Suppressor macrophage treated with lipopolysaccharide for 1 hour (primary cell): ENCODE measurements around the gene BAK1.
A peak's percentile ranks its signal among the peaks of the same experiment; 100 is the strongest.
"Not testable (repeated sequence)": the region's sequence is repeated elsewhere in the genome, so short reads cannot be mapped to it uniquely, and the experiment has no call there.

Experiments
- DNase-seq, 3 donors: peaks; one replicate each; pipeline ENCODE4 v3.0.0-alpha.2; 2020 to 2022

BAK1 gene

DNA sequence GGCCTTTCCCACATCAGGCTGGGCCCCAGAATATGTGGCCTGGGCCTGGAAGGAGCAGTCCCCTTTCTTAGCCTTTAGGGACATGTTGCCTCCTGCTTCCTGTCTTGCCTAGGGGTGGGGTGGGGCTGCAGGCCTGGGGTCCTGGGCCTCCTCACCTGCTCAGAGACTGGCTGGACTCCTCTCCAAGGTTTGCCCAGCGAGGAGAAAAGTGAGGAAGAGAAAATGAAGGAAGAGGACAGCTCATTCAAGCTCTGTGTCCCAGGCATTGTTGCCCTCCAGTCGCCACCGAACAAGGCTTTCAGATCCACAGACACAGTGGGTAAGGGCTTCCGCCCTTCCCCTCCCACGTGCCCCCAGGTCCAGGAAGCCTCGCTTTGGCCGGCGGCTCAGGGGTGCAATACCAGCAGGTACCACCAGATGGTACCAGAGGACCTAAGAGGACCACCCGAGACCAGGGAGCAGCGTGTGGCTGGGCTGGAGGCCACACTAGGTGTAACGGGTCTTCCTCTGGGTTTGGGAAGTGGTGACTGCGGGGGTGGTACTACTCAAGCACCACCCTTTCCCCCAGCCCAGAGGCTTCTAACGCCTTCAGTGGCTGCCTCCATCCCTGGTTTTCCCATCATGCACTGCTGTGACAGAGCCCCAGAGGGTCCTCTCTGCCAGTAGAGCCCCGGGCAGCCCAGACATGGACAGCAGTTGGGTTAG lies 5.5 kb upstream of the BAK1 start:
- peak; percentile 71 to 85 (median 74) for DNase-seq

GRCh38 chr6:33584700-33585402 lies 4.8 kb upstream of the BAK1 start:
- DNase-seq = no peak

GRCh38 chr6:33583591-33584155 lies 3.6 kb upstream of the BAK1 start:
- peak in 1 of 3 donors; percentile 38 for DNase-seq

DNA sequence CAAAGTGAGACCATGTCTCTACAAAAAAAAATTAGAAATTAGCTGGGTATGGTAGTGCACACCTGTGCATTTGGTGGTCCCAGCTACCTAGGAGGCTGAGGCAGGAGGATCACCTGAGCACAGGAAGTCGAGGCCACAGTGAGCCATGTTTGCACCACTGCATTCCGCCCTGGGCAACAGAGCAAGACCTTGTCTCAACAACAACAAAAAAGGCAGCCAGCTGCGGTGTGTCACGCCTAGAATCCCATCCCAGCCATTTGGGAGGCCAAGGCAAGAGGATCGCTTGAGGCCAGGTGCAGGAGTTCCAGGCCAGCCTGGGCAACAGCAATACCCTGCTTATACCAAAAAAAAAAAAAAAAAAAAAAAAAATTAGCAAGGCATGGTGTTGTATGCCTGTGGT lies 1.1 kb upstream of the BAK1 start:
- no peak for DNase-seq

- peak; percentile 26 to 62 (median 57) for DNase-seq
Measured at GRCh38 chr6:33578588-33579011, 1.5 kb downstream of the BAK1 start.

- DNase-seq = no peak
Measured at GRCh38 chr6:33578164-33578563, 1.9 kb downstream of the BAK1 start.

DNA sequence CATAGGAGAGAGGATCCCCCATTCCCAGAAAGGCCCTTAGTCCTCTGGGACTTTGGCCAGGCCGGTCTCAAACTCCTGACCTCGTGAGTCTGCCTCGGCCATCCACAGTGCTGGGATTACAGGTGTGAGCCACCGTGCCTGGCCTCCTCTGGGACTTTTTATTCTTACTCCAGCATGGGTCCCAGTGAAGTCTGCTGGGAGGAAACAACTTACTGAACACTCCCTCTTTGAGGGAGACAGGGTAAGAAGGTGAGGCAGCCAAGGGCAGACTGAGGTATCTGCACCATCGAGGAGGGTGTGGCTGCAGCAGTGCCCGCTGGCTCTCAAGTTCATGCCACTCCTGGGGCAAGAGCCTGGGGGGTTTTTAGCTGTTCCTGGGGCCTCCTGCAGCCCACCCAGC lies 2.4 kb downstream of the BAK1 start:
- DNase-seq = no peak

DNA sequence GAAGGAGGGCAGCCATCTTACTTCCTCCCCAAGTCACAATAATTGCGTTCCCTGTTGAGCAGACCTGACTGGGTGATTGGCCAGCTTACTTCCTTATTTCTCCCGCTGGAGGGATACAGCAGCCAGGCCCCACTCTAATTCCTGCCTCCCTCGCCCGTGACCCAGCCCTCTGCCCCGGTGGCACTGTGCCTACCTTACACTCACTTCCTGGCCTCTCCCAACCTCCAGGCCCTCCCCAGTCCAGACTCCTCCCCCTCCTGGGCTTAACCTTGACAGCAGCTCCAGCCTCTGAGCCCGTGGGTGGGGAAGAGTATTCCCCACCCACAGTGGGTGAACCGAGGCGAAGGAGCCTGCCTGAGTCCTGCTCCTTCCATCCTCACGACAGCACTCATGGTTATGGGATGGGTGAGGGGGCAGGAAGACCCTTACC lies 3.0 kb downstream of the BAK1 start:
- peak; percentile 78 to 87 (median 79) for DNase-seq

GRCh38 chr6:33576668-33577067 lies 3.4 kb downstream of the BAK1 start:
- DNase-seq = no peak

DNA sequence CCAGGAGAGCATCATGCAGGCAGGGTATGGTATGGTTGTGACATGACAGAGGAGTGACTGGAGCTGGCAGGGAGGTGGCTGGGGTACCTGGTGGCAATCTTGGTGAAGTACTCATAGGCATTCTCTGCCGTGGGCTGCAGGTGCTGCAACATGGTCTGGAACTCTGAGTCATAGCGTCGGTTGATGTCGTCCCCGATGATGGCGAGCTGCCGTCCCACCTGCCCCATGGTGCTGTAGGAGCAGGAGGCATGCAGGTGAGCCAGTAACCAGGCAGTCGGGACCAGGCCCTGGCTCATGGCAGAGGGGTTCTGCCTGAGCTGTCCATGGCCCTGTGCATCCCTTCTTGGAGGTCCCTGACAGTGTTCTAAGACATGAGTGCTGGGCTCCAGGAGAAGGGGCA lies 4.9 kb downstream of the BAK1 start:
- no peak for DNase-seq

GRCh38 chr6:33571637-33572316 lies 8.3 kb downstream of the BAK1 start:
- DNase-seq = no peak

GRCh38 chr6:33570806-33571636 lies 9.1 kb downstream of the BAK1 start:
- peak; percentile 75 to 90 (median 85) for DNase-seq

DNA sequence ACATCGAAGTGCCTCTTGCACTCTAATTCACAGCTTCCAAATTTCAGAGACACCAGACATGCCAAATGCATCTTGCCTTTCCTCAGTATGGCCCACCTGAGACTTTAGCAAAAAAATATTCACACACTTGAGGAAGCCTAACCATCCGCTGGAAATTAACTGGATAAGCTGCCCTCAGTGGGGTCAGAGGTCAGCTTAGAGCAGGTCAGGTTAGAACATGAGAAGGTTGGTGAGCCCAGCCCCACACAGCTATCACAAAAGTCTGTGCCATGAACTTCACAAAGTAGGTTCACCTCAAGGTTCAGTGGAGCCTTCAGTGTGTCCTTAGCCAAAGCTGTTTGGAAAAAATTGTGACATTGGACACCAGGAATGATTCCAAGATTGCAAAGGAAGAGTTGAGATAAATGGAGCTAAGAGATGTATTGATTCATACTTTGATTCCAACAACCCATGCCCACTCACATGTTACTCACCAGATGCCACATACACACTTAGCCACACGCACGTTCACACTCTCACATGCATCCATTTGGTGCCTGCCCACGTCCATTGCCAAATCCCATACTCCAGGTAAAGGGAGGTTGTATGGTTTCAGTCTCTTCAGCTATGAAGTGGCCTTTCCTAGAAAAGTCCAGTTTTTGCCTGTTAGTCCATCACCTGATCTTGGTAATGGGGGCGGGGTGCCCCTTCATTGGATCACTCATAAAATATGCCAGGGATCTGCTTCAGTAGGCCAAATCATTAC lies 11.1 kb downstream of the BAK1 start:
- no peak for DNase-seq

- no peak for DNase-seq
Measured at GRCh38 chr6:33567836-33568235, 12.2 kb downstream of the BAK1 start.

- no peak for DNase-seq
Measured at GRCh38 chr6:33566182-33567084, 13.6 kb downstream of the BAK1 start.

- no peak for DNase-seq
Measured at GRCh38 chr6:33558801-33559200, 21.3 kb downstream of the BAK1 start.

- DNase-seq = no peak
Measured at GRCh38 chr6:33557376-33557775, 22.7 kb downstream of the BAK1 start.

DNA sequence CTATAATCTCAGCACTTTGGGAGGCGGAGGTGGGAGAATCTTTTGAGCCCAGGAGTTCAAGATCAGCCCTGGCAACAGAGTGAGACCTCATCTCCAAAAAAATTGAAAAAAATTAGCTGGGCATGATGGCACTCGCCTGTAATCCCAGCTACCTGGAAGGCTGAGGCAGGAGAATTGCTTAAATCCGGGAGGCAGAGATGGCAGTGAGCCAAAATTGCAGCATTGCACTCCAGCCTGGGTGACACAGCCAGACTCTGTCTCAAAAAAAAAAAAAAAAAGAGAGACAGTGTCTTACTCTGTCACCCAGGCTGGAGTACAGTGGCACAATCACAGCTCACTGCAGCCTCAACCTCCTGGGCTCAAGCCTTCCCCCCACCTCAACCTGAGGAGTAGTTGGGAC lies 27.2 kb downstream of the BAK1 start:
- DNase-seq = not testable (repeated sequence)

DNA sequence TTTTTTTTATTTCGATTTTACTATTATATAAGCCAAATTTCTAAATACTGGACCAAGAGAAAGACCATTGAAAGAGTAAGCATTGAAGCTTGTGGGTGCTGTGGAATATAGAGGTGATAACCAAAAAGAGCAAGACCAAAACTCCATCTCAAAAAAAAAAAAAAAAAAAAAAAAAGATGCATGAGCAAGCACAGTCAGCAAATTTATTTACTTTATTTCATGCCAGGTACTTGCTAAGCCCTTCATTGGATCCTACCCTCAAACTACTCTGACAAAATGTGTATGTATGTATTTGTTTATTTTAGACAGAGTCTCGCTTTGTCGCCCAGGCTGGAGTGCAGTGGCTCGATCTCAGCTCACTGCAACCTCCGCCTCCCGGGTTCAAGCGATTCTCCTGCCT lies 27.8 kb downstream of the BAK1 start:
- no peak for DNase-seq

- DNase-seq = no peak
Measured at GRCh38 chr6:33551538-33551937, 28.5 kb downstream of the BAK1 start.

- no peak for DNase-seq
Measured at GRCh38 chr6:33549896-33550295, 30.2 kb downstream of the BAK1 start.
